MCF 10A (cell line): Measurements from ENCODE around the gene KCNH3. TPM values are rescaled to one million over a fixed set of nuclear protein-coding genes. Genes with fewer than 3 reads are reported as not detected.

Experiments used
- BruUV-seq: library from RNA; stranded (reverse); fragments of 400-500 nt; replicated peaks from 2 replicates; lab custom pipeline; 2021; lab: Mats Ljungman, UMichigan
- CTCF ChIA-PET: fragments of 300-600 bp; sonication (Branson Sonifier 250); formaldehyde crosslinking; extraction: SDS; loops from one replicate; lab custom pipeline; 2021; ENCODE audit warnings: antibody characterized with exemption, inconsistent platforms; lab: Yijun Ruan, JAX
- POLR2A ChIA-PET: fragments of 300-600, 350-650 bp; sonication (Branson Sonifier 250); formaldehyde crosslinking; extraction: SDS; loops from one replicate; lab custom pipeline; 2020; ENCODE audit warnings: antibody characterized with exemption, inconsistent platforms; lab: Yijun Ruan, JAX
- DNase-seq: peaks from one replicate; pipeline ENCODE4 v3.0.0-alpha.2; 2018; ENCODE audit not compliant: unreplicated experiment
- H3K27ac Mint-ChIP-seq: one replicate; pipeline ENCODE4 v1.8.0; 2022; ENCODE audit warnings: mild to moderate bottlenecking, low read depth, mixed read lengths; ENCODE audit not compliant: unreplicated experiment
- H3K27me3 Mint-ChIP-seq: one replicate; pipeline ENCODE4 v1.8.0; 2022; ENCODE audit warnings: mixed read lengths; ENCODE audit not compliant: insufficient read depth, unreplicated experiment
- H3K36me3 Mint-ChIP-seq: one replicate; pipeline ENCODE4 v1.8.0; 2022; ENCODE audit warnings: mild to moderate bottlenecking, moderate library complexity, mixed read lengths; ENCODE audit not compliant: insufficient read depth, unreplicated experiment
- H3K4me1 Mint-ChIP-seq: one replicate; pipeline ENCODE4 v1.8.0; 2022; ENCODE audit warnings: mixed read lengths; ENCODE audit not compliant: insufficient read depth, unreplicated experiment
- H3K4me3 Mint-ChIP-seq: one replicate; pipeline ENCODE4 v1.8.0; 2022; ENCODE audit warnings: mild to moderate bottlenecking, moderate library complexity, mixed read lengths; ENCODE audit not compliant: unreplicated experiment
- H3K9me3 Mint-ChIP-seq: one replicate; pipeline ENCODE4 v1.8.0; 2022; ENCODE audit warnings: mixed read lengths; ENCODE audit not compliant: unreplicated experiment
- CTCF ChIP-seq: fragments of 200-600 bp; IDR thresholded peaks from one replicate; pipeline ENCODE4 v1.8.0; 2022; ENCODE audit warnings: antibody characterized with exemption, mild to moderate bottlenecking; ENCODE audit not compliant: unreplicated experiment
- intact Hi-C: fragments of 100-400 bp; cut with micrococcal nuclease; formaldehyde crosslinking; loops from 2 replicates; pipeline ENCODE4 v1.14.1; 2022
- total RNA-seq: library from RNA; stranded (reverse); gene quantifications from 2 replicates; pipeline ENCODE4 v1.2.3, GENCODE V29; 2022

The KCNH3 gene
- total RNA-seq, 1 experiment from 2014 or later = not detected

- intact Hi-C loops = loop anchor here (10.0 kb wide), 1 partner anchor 301 kb away; no protein-coding TSS in a partner anchor
- DNase-seq = no peak
- no peak for TF ChIP-seq CTCF
- Mint-ChIP-seq H3K27me3 (no peaks in the 10 kb centered on the region), H3K4me3 (no peak overlapping the region), H3K9me3 (no peaks in the 10 kb centered on the region), H3K36me3 (no peaks in the 10 kb centered on the region), H3K4me1 (no peaks in the 10 kb centered on the region), H3K27ac (no peak overlapping the region)
- BruUV-seq = no TSS peak
- ChIA-PET POLR2A (no interaction called here), CTCF (interaction anchor here (0.6 to 2.1 kb wide), 2 partner anchors 227 to 580 kb away, joined by 3 to 10 read pairs; no protein-coding TSS in a partner anchor)
Measured at GRCh38 chr12:49585477-49586459, 46.9 kb downstream of the KCNH3 start.

GRCh38 chr12:49587174-49587908, 48.5 kb downstream of the KCNH3 start:
- no peak for TF ChIP-seq CTCF
- no TSS peak for BruUV-seq
- no peaks in the 10 kb centered on the region for H3K27me3 Mint-ChIP-seq
- no peaks in the 10 kb centered on the region for H3K4me1 Mint-ChIP-seq
- H3K36me3 Mint-ChIP-seq = no peaks in the 10 kb centered on the region
- DNase-seq = no peak
- peaks cover under 1% of the 10 kb centered on the region for H3K9me3 Mint-ChIP-seq
- no peak overlapping the region for H3K4me3 Mint-ChIP-seq
- intact Hi-C loops = loop anchor here (10.0 kb wide), 1 partner anchor 303 kb away; no protein-coding TSS in a partner anchor
- CTCF ChIA-PET = interaction anchor here (0.6 kb wide), 1 partner anchor 17 kb away, joined by 3 read pairs; no protein-coding TSS in a partner anchor
- no peak overlapping the region for H3K27ac Mint-ChIP-seq
- POLR2A ChIA-PET = no interaction called here

GRCh38 chr12:49588281-49588680, 49.5 kb downstream of the KCNH3 start:
- ChIA-PET CTCF (interaction anchor here (0.6 kb wide), 3 partner anchors 8 to 720 kb away, joined by 3 to 4 read pairs (median 3); no protein-coding TSS in a partner anchor), POLR2A (no interaction called here)
- no peak overlapping the region for H3K27ac Mint-ChIP-seq
- intact Hi-C loops = loop anchor here (10.0 kb wide), 1 partner anchor 303 kb away; no protein-coding TSS in a partner anchor
- no TSS peak for BruUV-seq
- no peak for DNase-seq
- TF ChIP-seq CTCF = no peak
- H3K27me3 Mint-ChIP-seq = no peaks in the 10 kb centered on the region
- no peak overlapping the region for H3K4me3 Mint-ChIP-seq
- H3K4me1 Mint-ChIP-seq = no peaks in the 10 kb centered on the region
- no peaks in the 10 kb centered on the region for H3K36me3 Mint-ChIP-seq
- peaks cover 8% of the 10 kb centered on the region for H3K9me3 Mint-ChIP-seq
